ENCODE measurements around the gene STMND1.

DNA sequence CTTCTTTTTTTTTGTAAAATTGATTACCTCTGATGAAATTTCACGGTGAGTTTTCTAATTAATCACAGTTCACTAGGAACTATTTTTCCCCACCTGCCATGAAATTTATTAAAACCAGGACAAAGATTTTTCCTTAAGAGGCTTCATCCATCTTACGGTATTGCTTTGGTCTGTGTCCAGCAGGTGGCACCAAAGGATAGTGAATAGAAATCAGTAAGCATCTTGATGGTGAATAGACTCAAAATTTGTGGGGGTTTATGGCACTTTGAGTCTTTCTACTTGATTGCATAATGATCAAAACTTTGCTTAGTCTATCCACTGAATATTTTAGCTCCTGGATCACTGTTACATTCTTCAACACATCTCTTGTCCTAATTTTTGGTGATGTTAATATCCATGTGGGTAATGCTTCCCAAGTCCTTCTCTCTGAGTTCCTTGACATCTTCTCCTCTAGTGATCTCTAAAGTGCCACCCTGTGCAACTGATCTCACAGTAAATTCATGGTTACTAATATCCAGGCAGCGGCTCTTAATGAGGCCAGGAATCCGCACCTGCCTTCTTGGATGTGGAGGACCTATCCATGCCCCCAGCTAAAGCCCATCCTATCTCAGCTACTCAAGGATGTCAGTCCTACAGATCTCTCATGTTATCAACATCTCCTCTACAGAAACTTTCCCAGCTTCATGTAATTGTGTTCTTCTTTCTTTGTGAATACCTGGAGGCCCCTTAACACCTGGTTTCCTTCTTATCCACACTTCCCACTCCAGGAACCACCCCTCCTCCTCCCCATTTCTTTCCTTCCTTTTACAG is 54.5 kb downstream of the STMND1 start:
- TF ChIP-seq TCF12 (IDR thresholded peaks at IDR 0.05; ENCODE audit: low read depth) (no peak), NFIC (IDR thresholded peaks at IDR 0.05) (no peak), CREB1 (IDR thresholded peaks at IDR 0.05; ENCODE audit: low read depth) (no peak), FOXM1 (IDR thresholded peaks at IDR 0.05; ENCODE audit: borderline replicate concordance, low read depth) (no peak)
